H1 (cell line): ENCODE results near the gene COL27A1. TPM values are rescaled to one million over a fixed set of nuclear protein-coding genes. Genes with fewer than 3 reads are reported as not detected.

Experiments used
- CTCF ChIA-PET: fragments of 300-600 bp; sonication (Branson Sonifier 250); formaldehyde crosslinking; loops from one replicate; lab custom pipeline; 2021; ENCODE audit not compliant: partially characterized antibody; lab: Charles Lee
- POLR2A ChIA-PET: fragments of 300-600 bp; sonication (Branson Sonifier 250); formaldehyde crosslinking; loops from one replicate; lab custom pipeline; 2021; ENCODE audit warnings: inconsistent platforms; ENCODE audit not compliant: partially characterized antibody; lab: Charles Lee
- DNase-seq, 2 experiments: peaks; one replicate each; pipeline versions ENCODE4 v3.0.0 to v3.0.0-alpha.2; 2010 to 2022; ENCODE audit warnings: low spot score in 2 of 2, low read depth in 1 of 2, mixed read lengths in 1 of 2
- FAIRE-seq: peaks from 2 replicates; lab custom pipeline; 2011; peaks lifted over from hg19 to GRCh38; lab: Jason Lieb, UNC
- H2AFZ ChIP-seq: 2 replicates; pipeline ENCODE4 v1.8.1; 2012; ENCODE audit warnings: low read length, inconsistent platforms
- H2AK5ac ChIP-seq: 2 replicates; pipeline ENCODE4 v1.6.1; 2013; ENCODE audit warnings: low read depth, low read length
- H2BK120ac ChIP-seq: replicated peaks from 2 replicates; pipeline ENCODE3; 2013; ENCODE audit warnings: low read depth, low read length, inconsistent platforms
- H2BK12ac ChIP-seq: 2 replicates; pipeline ENCODE4 v1.6.1; 2013; ENCODE audit warnings: low read depth, low read length
- H2BK15ac ChIP-seq: 2 replicates; pipeline ENCODE4 v1.6.1; 2013; ENCODE audit warnings: low read length
- H2BK20ac ChIP-seq: 2 replicates; pipeline ENCODE4 v1.6.1; 2013; ENCODE audit warnings: low read length
- H2BK5ac ChIP-seq: 2 replicates; pipeline ENCODE4 v1.6.1; 2013; ENCODE audit warnings: low read depth, low read length
- H3K14ac ChIP-seq: 2 replicates; pipeline ENCODE4 v1.6.1; 2013; ENCODE audit warnings: inconsistent platforms; ENCODE audit not compliant: insufficient read length
- H3K18ac ChIP-seq: 2 replicates; pipeline ENCODE4 v1.6.1; 2013; ENCODE audit warnings: low read length; ENCODE audit errors: extremely low read depth
- H3K23ac ChIP-seq: 2 replicates; pipeline ENCODE4 v1.6.1; 2013; ENCODE audit warnings: inconsistent platforms; ENCODE audit not compliant: insufficient read length
- H3K23me2 ChIP-seq: 2 replicates; pipeline ENCODE4 v1.6.1; 2013; ENCODE audit warnings: low read depth, low read length
- H3K27ac ChIP-seq: 2 replicates; pipeline ENCODE4 v1.6.1; 2011; ENCODE audit warnings: low read depth, low read length, inconsistent platforms
- H3K27me3 ChIP-seq, 4 experiments: replicated peaks in 1 of 4; 1 replicate in 1 of 4; 2 replicates in 3 of 4; pipeline versions ENCODE4 v1.6.1 to v1.8.1; 2011 to 2013; ENCODE audit warnings: low read length in 3 of 4, mild to moderate bottlenecking in 3 of 4, inconsistent platforms in 2 of 4, mixed read lengths in 2 of 4, moderate library complexity in 1 of 4; ENCODE audit not compliant: control insufficient read depth in 3 of 4, insufficient read depth in 3 of 4; ENCODE audit errors: extremely low read depth in 1 of 4
- H3K36me3 ChIP-seq, 4 experiments: 2 replicates each; pipeline versions ENCODE4 v1.6.1 to v1.8.1; 2011 to 2013; ENCODE audit warnings: mild to moderate bottlenecking in 4 of 4, low read length in 3 of 4, moderate library complexity in 2 of 4, control low read depth in 1 of 4, inconsistent platforms in 1 of 4; ENCODE audit not compliant: insufficient read depth in 4 of 4, control insufficient read depth in 2 of 4
- H3K4ac ChIP-seq: replicated peaks from 2 replicates; pipeline ENCODE3; 2013; ENCODE audit warnings: low read length, low read depth, mixed read lengths, inconsistent platforms; ENCODE audit not compliant: insufficient read length
- H3K4me1 ChIP-seq, 4 experiments: replicated peaks in 1 of 4; 1 replicate in 1 of 4; 2 replicates in 3 of 4; pipeline versions ENCODE4 v1.6.1 to v1.8.1; 2011 to 2013; ENCODE audit warnings: low read length in 3 of 4, inconsistent platforms in 2 of 4, mixed read lengths in 1 of 4; ENCODE audit not compliant: insufficient read depth in 4 of 4, control insufficient read depth in 3 of 4
- H3K4me2 ChIP-seq, 2 experiments: 2 replicates each; pipeline versions ENCODE4 v1.6.1 to v1.8.1; 2011 to 2013; ENCODE audit warnings: low read depth in 2 of 2, low read length in 2 of 2, control low read depth in 1 of 2, inconsistent platforms in 1 of 2, mild to moderate bottlenecking in 1 of 2; ENCODE audit not compliant: insufficient read depth in 1 of 2
- H3K4me3 ChIP-seq, 4 experiments: fragments of 200-600, 300-600 bp in 1 of 4; sonication (generic), shearing (Covaris generic), sonication (Bioruptor Twin) in 1 of 4; 2 replicates each; pipeline versions ENCODE4 v1.5.1 to v1.8.1; 2011 to 2016; ENCODE audit warnings: low read length in 4 of 4, low read depth in 3 of 4, control low read depth in 2 of 4, inconsistent platforms in 2 of 4, mild to moderate bottlenecking in 2 of 4, mixed read lengths in 1 of 4, moderate library complexity in 1 of 4; ENCODE audit not compliant: insufficient read depth in 2 of 4; ENCODE audit errors: extremely low read depth in 1 of 4
- H3K56ac ChIP-seq: replicated peaks from 2 replicates; pipeline ENCODE3; 2013; ENCODE audit warnings: low read depth, mild to moderate bottlenecking, mixed read lengths, low read length, inconsistent platforms; ENCODE audit not compliant: insufficient read length
- H3K79me1 ChIP-seq: 2 replicates; pipeline ENCODE4 v1.6.1; 2013; ENCODE audit warnings: low read depth, low read length, control low read depth
- H3K79me2 ChIP-seq, 2 experiments: 2 replicates each; pipeline versions ENCODE4 v1.6.1 to v1.8.1; 2012 to 2013; ENCODE audit warnings: low read length in 2 of 2, mild to moderate bottlenecking in 2 of 2, inconsistent platforms in 1 of 2; ENCODE audit not compliant: insufficient read depth in 2 of 2, control insufficient read depth in 1 of 2
- H3K9ac ChIP-seq, 4 experiments: replicated peaks in 1 of 4; 1 replicate in 1 of 4; 2 replicates in 3 of 4; pipeline versions ENCODE4 v1.6.1 to v1.8.1; 2011 to 2013; ENCODE audit warnings: low read depth in 3 of 4, low read length in 3 of 4, control low read depth in 2 of 4, mild to moderate bottlenecking in 2 of 4, moderate library complexity in 2 of 4, inconsistent platforms in 1 of 4; ENCODE audit errors: extremely low read depth in 1 of 4
- H3K9me3 ChIP-seq, 2 experiments: 2 replicates each; pipeline versions ENCODE4 v1.6.1 to v1.8.1; 2012 to 2013; ENCODE audit warnings: mild to moderate bottlenecking in 2 of 2, moderate library complexity in 2 of 2, control low read depth in 1 of 2, inconsistent platforms in 1 of 2, low read depth in 1 of 2, low read length in 1 of 2, mixed read lengths in 1 of 2; ENCODE audit not compliant: insufficient read depth in 2 of 2
- H4K20me1 ChIP-seq, 2 experiments: replicated peaks in 1 of 2; 2 replicates each; pipeline versions ENCODE3 to v1.8.1; 2011 to 2013; ENCODE audit warnings: inconsistent platforms in 2 of 2, low read length in 2 of 2, mild to moderate bottlenecking in 1 of 2; ENCODE audit not compliant: insufficient read depth in 2 of 2, control insufficient read depth in 1 of 2
- H4K5ac ChIP-seq: 2 replicates; pipeline ENCODE4 v1.6.1; 2013; ENCODE audit warnings: low read length, low read depth, mixed read lengths, inconsistent platforms; ENCODE audit not compliant: insufficient read length
- H4K8ac ChIP-seq: 2 replicates; pipeline ENCODE4 v1.8.0; 2013; ENCODE audit warnings: mild to moderate bottlenecking, moderate library complexity, low read length, inconsistent platforms; ENCODE audit not compliant: insufficient read depth; ENCODE audit errors: extremely low read depth
- H4K91ac ChIP-seq: replicated peaks from 2 replicates; pipeline ENCODE3; 2013; ENCODE audit warnings: low read length, mixed read lengths, inconsistent platforms; ENCODE audit not compliant: insufficient read length
- BCL11A ChIP-seq, 2 experiments: IDR thresholded peaks; one replicate each; pipeline ENCODE4 v1.6.1; 2011; ENCODE audit warnings: low read depth in 2 of 2, low read length in 2 of 2, mild to moderate bottlenecking in 2 of 2
- CBX8 ChIP-seq: fragments of 300-800, 300-1000 bp; sonication (generic); IDR thresholded peaks from 2 replicates; pipeline ENCODE4 v1.7.1; 2016; ENCODE audit warnings: low read depth, low read length, borderline replicate concordance
- EZH2 ChIP-seq: fragments of 200-600 bp; sonication (generic); IDR thresholded peaks from 2 replicates; pipeline ENCODE4 v1.7.1; 2012; ENCODE audit warnings: low read depth, mild to moderate bottlenecking, moderate library complexity, low read length, inconsistent platforms; ENCODE audit not compliant: severe bottlenecking
- MAFK ChIP-seq: IDR thresholded peaks from 2 replicates; pipeline ENCODE4 v1.6.1; 2012; ENCODE audit warnings: low read depth, mild to moderate bottlenecking, improper control_type of control experiment, low read length
- RXRA ChIP-seq: IDR thresholded peaks from 2 replicates; pipeline ENCODE4 v1.6.1; 2011; ENCODE audit warnings: low read depth, mild to moderate bottlenecking, low read length, moderate library complexity; ENCODE audit not compliant: insufficient read depth
- TAF7 ChIP-seq: optimal IDR thresholded peaks from 2 replicates; pipeline ENCODE3; 2011; ENCODE audit warnings: low read depth, mild to moderate bottlenecking, inconsistent platforms, low read length, moderate library complexity, borderline replicate concordance
- WGBS, 2 experiments: shearing (Covaris generic) in 1 of 2; methylation state at CpG; one replicate each; pipeline versions ENCODE4 v1.1.6 to v1.1.7; 2013 to 2015; ENCODE audit warnings: low lambda C conversion rate in 2 of 2, mixed read lengths in 2 of 2, inconsistent platforms in 1 of 2, low coverage in 1 of 2, missing lambda C conversion rate in 1 of 2; ENCODE audit not compliant: insufficient replicate concordance in 2 of 2, insufficient coverage in 1 of 2, insufficient read length in 1 of 2; ENCODE audit errors: extremely low coverage in 1 of 2, missing lambda C conversion rate in 1 of 2; 5-methylcytosine and 5-hydroxymethylcytosine counted together
- polyA plus RNA-seq, 7 experiments: library from polyadenylated mRNA; depleted of rRNA in 3 of 7; stranded (reverse) in 5 of 7; unstranded in 2 of 7; fragments of >200 nt in 5 of 7; fragments of 200-250 nt in 2 of 7; gene quantifications; 1 replicate in 5 of 7; 2 replicates in 1 of 7; 4 replicates in 1 of 7; pipeline versions ENCODE4 v1.2.1 to v1.2.3, GENCODE V29; 2011 to 2013; ENCODE audit warnings: missing spikeins in 2 of 7, mixed read lengths in 2 of 7
- total RNA-seq: library from RNA; stranded (reverse); fragmentation: NEBNext Ultra II Directional; extraction: Animal tissue kit (Norgen Biotek cat#: 25700); gene quantifications from 2 replicates; pipeline ENCODE4 v1.2.1, GENCODE V29; 2021
- TF ChIP-seq, protein P1 (sequence below): IDR thresholded peaks from 2 replicates; pipeline ENCODE4 v1.6.1; 2011; ENCODE audit warnings: low read depth, mild to moderate bottlenecking, low read length; ENCODE audit not compliant: insufficient read depth

The COL27A1 gene
- total and polyA plus RNA-seq, 2 of the 8 experiments (the other 6 are each of a cell fraction or from before 2014, with no cell fraction given) = 15.1 to 22.8 TPM

GRCh38 chr9:114247077-114247476 is 91.7 kb downstream of the COL27A1 start:
- no peaks in the 10 kb centered on the region for H3K79me2 ChIP-seq
- no peaks in the 10 kb centered on the region for H3K9me3 ChIP-seq
- H3K56ac ChIP-seq = no peak overlapping the region
- no peak overlapping the region for H3K18ac ChIP-seq
- H2BK12ac ChIP-seq = no peak overlapping the region
- no peak overlapping the region for H3K4me3 ChIP-seq
- H3K23me2 ChIP-seq = no peaks in the 10 kb centered on the region
- DNase-seq = no peak
- H2BK5ac ChIP-seq = no peak overlapping the region
- POLR2A ChIA-PET = no interaction called here
- no peaks in the 10 kb centered on the region for H4K20me1 ChIP-seq
- no peak overlapping the region for H3K14ac ChIP-seq
- no peak overlapping the region for H3K9ac ChIP-seq
- H3K27me3 ChIP-seq = no peaks in the 10 kb centered on the region
- CTCF ChIA-PET = interaction anchor here (1.3 kb wide), 1 partner anchor 70 kb away, joined by 4 read pairs; no protein-coding TSS in a partner anchor
- H3K79me1 ChIP-seq = no peaks in the 10 kb centered on the region
- H3K23ac ChIP-seq = no peak overlapping the region
- no peak overlapping the region for H3K4ac ChIP-seq
- no peak overlapping the region for H3K4me2 ChIP-seq
- no peaks in the 10 kb centered on the region; a peak in 2 of 8 replicates for H3K36me3 ChIP-seq
- H3K27ac ChIP-seq = no peak overlapping the region
- H2BK15ac ChIP-seq = no peak overlapping the region
- H2AK5ac ChIP-seq = no peak overlapping the region
- 95% methylated on average over 2 of the region's 2 CpGs; no CpG with 5 or more reads in 1 of the 2 experiments for WGBS, 2 experiments
- H2BK120ac ChIP-seq = no peak overlapping the region
- FAIRE-seq = no peak
- no peaks in the 10 kb centered on the region for H3K4me1 ChIP-seq
- no peak overlapping the region for H2AFZ ChIP-seq
- no peak overlapping the region for H2BK20ac ChIP-seq
- H4K8ac ChIP-seq = no peak overlapping the region
- no peak overlapping the region for H4K5ac ChIP-seq
- no peak overlapping the region for H4K91ac ChIP-seq
- no peak for TF ChIP-seq BCL11A (IDR thresholded peaks at IDR 0.05; ENCODE audit: low read depth in 2 of 2, low read length in 2 of 2)
- TF ChIP-seq RXRA = no peak
- no peak for TF ChIP-seq TAF7
- TF ChIP-seq CBX8 = no peak
- no peak for TF ChIP-seq EZH2
- TF ChIP-seq MAFK = no peak
- TF ChIP-seq, protein P1, sequence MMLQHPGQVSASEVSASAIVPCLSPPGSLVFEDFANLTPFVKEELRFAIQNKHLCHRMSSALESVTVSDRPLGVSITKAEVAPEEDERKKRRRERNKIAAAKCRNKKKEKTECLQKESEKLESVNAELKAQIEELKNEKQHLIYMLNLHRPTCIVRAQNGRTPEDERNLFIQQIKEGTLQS = no peak
